HG03442 (cell line): ENCODE results near the gene SRSF1.
"Not testable (repeated sequence)": the region's sequence is repeated elsewhere in the genome, so short reads cannot be mapped to it uniquely, and the experiment has no call there.

Experiments used
- ATAC-seq: cut with Tn5 transposase; IDR thresholded peaks from one replicate; pipeline ENCODE4 v1.9.1; 2021; ENCODE audit warnings: mild to moderate bottlenecking, moderate library complexity; ENCODE audit not compliant: unreplicated experiment

SRSF1 gene

GRCh38 chr17:58006924-58007780 is at the start of gene SRSF1:
TSS of gene SRSF1 (minus strand) at chr17:58007246. CDS start at chr17:58007137, 109 bp downstream.
- ATAC-seq, result peak; percentile 86

GRCh38 chr17:58056476-58056875 is 49.4 kb upstream of the SRSF1 start:
- ATAC-seq, result no peak

DNA sequence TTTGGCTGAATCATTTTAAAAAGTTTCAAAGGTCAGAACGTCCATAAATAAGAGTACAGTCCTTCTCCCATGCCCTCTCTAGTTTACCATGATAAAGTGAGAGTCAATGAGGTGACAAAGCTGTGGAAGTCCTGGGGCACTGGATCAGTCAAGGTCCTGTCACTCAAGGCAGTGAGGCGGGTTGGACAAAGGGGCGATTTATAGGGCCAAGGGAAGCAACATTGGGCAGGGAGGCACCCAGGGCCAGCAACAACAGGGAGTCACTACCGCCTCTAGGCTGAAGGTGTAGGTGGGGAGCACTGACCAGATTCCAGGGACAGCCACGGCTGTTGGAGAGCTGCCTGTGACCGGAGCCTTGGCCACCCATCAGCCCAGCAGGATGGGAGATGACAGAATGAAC is 47.6 kb upstream of the SRSF1 start:
- ATAC-seq, result no peak

- no peak for ATAC-seq
These were observed 46.1 kb upstream of the SRSF1 start for GRCh38 chr17:58052945-58053715.

GRCh38 chr17:58052407-58052806 is 45.4 kb upstream of the SRSF1 start:
- ATAC-seq, result no peak

DNA sequence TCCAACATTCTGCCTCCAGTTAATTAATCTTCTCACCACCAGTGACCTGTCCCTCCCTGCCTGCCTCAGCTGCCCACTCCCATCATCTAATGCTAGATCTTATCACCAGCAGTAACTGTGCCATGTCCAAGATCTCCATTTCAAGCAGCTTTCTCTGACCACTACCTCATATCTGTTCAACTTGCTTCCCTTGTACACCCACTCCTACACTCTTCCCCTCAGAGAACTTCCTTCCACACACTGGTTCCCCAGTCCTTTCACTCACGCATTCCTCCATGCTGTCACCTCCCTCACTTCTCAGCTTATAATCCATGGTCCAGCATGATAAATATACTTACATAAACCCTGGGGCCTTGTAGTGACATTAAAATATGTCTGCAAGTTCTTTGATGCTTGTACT is 44.4 kb upstream of the SRSF1 start:
- no peak for ATAC-seq

- no peak for ATAC-seq
These were observed 43.9 kb upstream of the SRSF1 start for GRCh38 chr17:58050966-58051365.

GRCh38 chr17:58049533-58049932 is 42.5 kb upstream of the SRSF1 start:
- ATAC-seq, result no peak

- ATAC-seq, result no peak
These were observed 40.5 kb upstream of the SRSF1 start for GRCh38 chr17:58047376-58048150.

- no peak for ATAC-seq
These were observed 39.4 kb upstream of the SRSF1 start for GRCh38 chr17:58046239-58047094.

DNA sequence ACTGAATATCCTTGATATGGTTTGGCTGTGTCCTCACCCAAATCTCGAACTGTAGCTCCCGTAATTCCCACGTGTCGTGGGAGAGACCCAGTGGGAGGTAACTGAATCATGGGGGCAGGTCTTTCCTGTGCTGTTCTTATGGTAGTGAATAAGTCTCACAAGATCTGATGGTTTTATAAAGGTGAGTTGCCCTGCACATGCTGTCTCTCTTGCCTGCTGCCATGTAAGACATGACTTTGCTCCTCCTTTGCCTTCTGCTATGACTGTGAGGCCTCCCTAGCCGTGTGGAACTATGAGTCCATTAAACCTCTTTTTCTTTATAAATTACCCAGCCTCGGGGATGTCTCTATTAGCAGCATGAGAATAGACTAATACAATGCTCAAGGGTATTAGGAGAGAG is 37.2 kb upstream of the SRSF1 start:
- ATAC-seq, result not testable (repeated sequence)

- no peak for ATAC-seq
These were observed 36.5 kb upstream of the SRSF1 start for GRCh38 chr17:58043221-58044181.

- no peak for ATAC-seq
These were observed 34.1 kb upstream of the SRSF1 start for GRCh38 chr17:58041161-58041560.

- ATAC-seq, result no peak
These were observed 33.3 kb upstream of the SRSF1 start for GRCh38 chr17:58040386-58040785.

GRCh38 chr17:58039975-58040374 is 32.9 kb upstream of the SRSF1 start:
- ATAC-seq, result no peak

GRCh38 chr17:58032691-58033415 is 25.8 kb upstream of the SRSF1 start:
- no peak for ATAC-seq

- no peak for ATAC-seq
These were observed 21.5 kb upstream of the SRSF1 start for GRCh38 chr17:58028578-58028977.

GRCh38 chr17:58020401-58020800 is 13.4 kb upstream of the SRSF1 start:
- ATAC-seq, result no peak

- no peak for ATAC-seq
These were observed 12.5 kb upstream of the SRSF1 start for GRCh38 chr17:58019521-58019920.
